A172 (cell line): ENCODE results near the gene MAP6D1. TPM values are rescaled to one million over a fixed set of nuclear protein-coding genes. Genes with fewer than 3 reads are reported as not detected.
A peak's percentile ranks its signal among the peaks of the same experiment; 100 is the strongest.

Experiments used
- DNase-seq: peaks from one replicate; pipeline ENCODE4 v3.0.0-alpha.2; 2015; ENCODE audit warnings: low spot score
- total RNA-seq: library from RNA; depleted of rRNA; stranded (reverse); fragments of >200 nt; shearing (Covaris generic); gene quantifications from 2 replicates; pipeline ENCODE4 v1.2.3, GENCODE V29; 2014; rRNA removed

MAP6D1 gene
- total RNA-seq, result 4.6 TPM in 2 replicates

- DNase-seq, result peak; percentile 29
Measured at GRCh38 chr3:183825456-183826161, at the start of gene MAP6D1. Gene MAP6D1, minus strand, starts transcription at chr3:183825577. Its CDS starts 30 bp downstream, at chr3:183825547.

GRCh38 chr3:183873914-183874313, 48.5 kb upstream of the MAP6D1 start:
- no peak for DNase-seq

DNA sequence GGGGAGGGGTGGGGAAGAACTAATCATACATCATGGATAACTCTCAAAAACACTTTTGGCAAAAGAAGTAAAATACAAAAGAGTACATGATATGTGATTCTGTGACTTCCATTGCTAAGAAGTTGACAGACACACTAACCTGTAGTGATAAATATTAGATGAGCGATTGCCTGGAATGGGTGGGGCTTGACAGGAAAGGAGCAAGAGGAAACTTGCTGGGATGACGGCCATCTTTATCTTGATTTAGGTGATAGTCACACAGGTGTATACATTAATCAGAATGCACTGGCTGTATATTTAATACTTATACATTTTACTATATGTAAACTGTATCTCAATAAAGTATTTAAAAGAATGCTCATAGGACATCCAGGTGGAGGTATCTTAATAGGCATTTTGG, 46.2 kb upstream of the MAP6D1 start:
- no peak for DNase-seq

- DNase-seq, result no peak
Measured at GRCh38 chr3:183870563-183870962, 45.2 kb upstream of the MAP6D1 start.

DNA sequence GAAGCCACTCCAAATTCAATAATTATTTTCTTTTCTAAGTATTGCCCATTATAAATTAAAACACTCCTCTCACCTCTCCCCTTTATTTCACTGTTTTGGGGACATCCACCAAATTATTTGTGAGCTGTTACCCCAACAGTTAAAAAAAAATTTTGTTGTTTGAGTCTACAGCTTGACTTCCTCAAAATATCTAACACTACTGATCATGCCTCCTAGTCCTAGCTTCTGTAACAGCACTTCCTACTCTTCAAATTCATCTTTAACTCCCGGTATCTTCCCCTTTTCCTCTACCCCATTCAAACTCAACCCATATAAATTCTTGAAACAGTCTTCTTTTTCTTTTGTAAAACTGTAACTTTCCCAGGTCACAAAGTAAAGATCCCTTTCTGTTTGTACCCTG, 43.4 kb upstream of the MAP6D1 start:
- DNase-seq, result no peak

- DNase-seq, result no peak
Measured at GRCh38 chr3:183862610-183863009, 37.2 kb upstream of the MAP6D1 start.

- no peak for DNase-seq
Measured at GRCh38 chr3:183857863-183858262, 32.5 kb upstream of the MAP6D1 start.

DNA sequence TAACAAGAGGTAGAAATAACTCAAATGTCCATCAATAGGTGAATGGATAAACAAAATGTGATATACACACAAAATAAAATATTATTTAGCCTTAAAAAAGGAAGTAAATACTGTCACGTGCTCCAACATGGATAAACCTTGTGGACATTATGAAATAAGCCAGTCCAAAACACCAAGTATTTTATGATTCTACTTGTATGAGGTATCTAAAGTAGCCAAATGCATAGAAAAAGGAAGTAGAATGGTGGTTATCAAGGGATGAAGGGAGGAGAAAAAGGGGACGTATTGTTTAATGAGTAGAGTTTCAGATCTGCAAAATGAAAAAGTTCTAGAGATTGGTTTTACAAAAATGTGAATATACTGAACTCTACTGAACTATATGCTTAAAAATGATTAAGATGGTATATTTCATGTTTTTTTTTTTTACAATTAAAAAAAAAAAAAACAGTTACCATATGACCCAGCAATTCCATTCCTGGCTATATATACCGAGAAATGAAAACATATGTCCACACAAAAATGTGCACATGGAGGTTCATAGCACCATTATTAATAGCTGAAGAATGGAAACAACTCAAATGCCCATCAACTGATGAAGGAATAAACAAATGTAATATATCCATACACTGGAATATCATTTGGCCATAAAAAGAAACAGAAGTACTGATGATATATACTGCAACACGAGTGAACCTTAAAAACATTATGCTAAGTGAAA, 29.1 kb upstream of the MAP6D1 start:
- DNase-seq, result no peak

- DNase-seq, result peak; percentile 52
Measured at GRCh38 chr3:183845608-183846288, 20.4 kb upstream of the MAP6D1 start.

GRCh38 chr3:183845090-183845489, 19.7 kb upstream of the MAP6D1 start:
- DNase-seq, result no peak

- DNase-seq, result peak; percentile 28
Measured at GRCh38 chr3:183844606-183845005, 19.2 kb upstream of the MAP6D1 start.

GRCh38 chr3:183839751-183840150, 14.4 kb upstream of the MAP6D1 start:
- DNase-seq, result no peak

DNA sequence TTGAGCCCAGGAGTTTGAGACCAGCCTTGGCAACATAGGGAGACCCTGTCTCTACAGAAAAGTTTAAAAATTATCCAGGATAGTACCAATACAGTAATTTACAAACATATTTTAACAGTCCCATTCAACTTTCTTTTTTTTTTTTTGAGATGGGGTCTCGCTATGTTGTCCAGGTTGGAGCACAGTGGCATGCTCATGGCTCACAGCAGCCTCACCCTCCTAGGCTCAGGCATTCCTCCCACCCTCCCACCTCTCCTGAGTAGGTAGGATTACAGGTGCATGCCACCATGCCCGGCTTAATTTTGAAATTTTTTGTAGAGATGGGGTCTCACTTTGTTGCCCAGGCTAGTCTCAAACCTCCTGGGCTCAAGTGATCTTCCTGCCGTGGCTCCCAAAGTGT, 12.5 kb upstream of the MAP6D1 start:
- no peak for DNase-seq

DNA sequence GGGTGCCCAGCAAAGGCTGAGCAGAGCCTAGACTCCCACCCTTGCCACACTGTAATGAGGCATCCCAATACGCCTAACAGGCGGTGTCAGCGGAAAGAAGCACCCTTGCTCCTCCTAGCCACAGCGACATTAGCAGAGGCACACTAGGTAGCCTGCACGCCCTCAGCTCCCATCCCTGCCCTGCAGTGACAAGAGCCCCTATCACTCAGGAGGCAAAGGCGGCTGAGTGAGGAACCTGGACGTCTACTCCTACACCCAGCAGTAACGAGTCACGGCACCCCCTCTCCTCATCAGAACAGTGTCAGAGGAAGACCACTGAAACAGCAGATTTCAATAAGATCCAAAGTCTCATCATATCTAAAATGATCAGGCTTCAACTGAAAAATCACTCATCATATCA, 12.0 kb upstream of the MAP6D1 start:
- no peak for DNase-seq

- no peak for DNase-seq
Measured at GRCh38 chr3:183833516-183833915, 8.1 kb upstream of the MAP6D1 start.

DNA sequence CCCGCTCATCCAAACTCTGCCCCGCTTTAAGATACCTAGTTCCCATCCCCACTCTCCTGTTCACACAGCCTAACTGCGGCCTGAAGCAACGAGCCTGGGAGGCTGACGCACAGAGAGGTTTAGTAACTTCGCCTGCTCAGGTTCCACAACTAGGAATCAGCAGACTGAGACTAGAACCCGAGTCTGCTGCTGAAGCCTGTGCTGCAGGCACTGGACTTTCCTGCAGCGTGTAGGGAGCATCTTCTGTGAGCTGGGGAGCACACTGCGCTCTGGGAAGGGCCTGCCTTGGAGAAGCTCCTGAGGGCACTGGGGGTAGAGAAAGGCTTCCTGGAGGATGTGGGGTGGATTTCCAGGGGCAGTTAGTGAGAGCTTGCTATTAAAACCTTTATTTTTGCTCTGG, 4.8 kb upstream of the MAP6D1 start:
- no peak for DNase-seq

GRCh38 chr3:183829466-183829865, 4.1 kb upstream of the MAP6D1 start:
- DNase-seq, result no peak

- DNase-seq, result no peak
Measured at GRCh38 chr3:183828538-183828870, 3.1 kb upstream of the MAP6D1 start.

DNA sequence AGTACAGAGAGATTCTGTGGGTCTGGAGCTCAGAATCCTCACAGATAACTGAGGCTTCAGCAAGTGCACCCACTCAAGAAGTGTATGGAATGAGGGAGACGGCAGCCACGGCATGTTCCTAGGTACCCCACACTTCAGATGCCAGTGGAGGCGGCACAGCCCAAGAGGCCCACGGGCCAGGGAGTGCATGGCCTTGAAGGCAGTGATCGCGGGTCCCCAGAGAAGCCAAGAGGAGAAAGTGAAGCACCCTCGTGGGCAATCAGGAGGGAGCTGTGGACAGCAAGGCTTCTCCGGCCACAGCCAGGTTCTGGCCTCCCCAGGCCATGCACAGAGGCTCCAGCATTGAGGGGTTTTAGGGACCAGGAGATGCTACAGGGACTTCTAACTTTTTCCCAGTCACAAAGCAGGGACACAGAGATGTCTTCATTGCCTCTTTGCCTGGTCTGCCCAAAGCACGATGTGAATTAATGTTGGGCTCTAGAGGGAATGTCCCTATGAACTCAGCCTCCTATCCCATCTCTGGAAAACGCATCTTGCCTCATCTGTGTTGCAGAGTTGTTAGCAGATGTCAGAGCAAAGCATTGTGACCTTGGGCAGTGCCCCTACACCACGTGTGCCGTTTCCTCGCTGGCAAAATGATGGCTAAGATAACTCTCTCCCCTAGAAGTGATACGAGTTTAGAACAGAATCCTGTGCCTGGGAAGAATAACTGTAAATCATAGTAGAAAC, 2.6 kb upstream of the MAP6D1 start:
- no peak for DNase-seq

DNA sequence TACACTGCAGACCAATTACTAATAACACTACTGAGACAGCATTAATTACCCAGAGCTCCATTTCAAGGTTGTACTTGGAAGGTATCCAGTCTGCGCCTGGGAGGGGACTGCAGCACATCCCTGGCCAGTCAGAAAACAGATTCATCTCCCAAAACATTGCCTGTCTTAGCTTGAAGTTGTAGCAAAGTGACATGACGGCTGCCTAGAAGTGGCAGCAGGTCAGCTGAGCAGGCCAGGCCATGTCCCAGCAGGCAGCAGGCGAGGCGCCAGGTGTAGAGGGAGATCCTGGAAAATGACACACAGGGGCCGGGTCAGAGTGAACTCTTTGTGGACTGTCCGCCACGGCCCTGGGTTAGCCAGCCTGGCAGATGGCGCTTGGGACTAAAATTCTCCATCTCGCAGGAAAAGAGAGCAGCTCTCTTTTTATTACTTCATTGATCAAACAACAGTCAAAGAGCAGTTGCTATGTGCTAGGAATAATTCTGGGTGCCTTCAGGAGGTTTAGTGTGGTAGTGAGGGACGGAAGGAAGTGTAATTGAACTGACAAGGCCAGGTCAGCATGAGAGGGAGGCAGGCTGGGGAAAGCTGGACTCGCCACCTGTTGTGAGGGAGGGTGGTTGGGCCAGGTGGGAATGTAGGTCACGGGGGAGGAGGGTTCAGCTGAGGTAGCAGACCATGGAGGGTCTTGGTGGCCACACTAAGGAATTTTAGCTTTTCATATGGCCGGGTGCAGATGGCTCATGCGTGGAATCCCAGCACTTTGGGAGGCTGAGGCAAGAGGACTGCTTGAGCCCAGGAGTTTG, 1.3 kb upstream of the MAP6D1 start:
- no peak for DNase-seq

GRCh38 chr3:183824761-183825455, 469 bp downstream of the MAP6D1 start:
- DNase-seq, result no peak
